Loucy (cell line): ENCODE measurements around the gene FGGY.
A peak's percentile ranks its signal among the peaks of the same experiment; 100 is the strongest.

Experiments used
- H2AFZ ChIP-seq: fragments of 200-600 bp; sonication (generic); 2 replicates; pipeline ENCODE4 v1.6.0; 2016; ENCODE audit warnings: antibody characterized with exemption, mild to moderate bottlenecking, low read length, moderate library complexity
- H3F3A ChIP-seq: fragments of 200-600 bp; 2 replicates; pipeline ENCODE4 v1.6.0; 2016; ENCODE audit warnings: antibody characterized with exemption, low read depth, mild to moderate bottlenecking
- H3K27me3 ChIP-seq: fragments of 200-600 bp; sonication (generic); 2 replicates; pipeline ENCODE4 v1.6.1; 2014; ENCODE audit warnings: low read length, mild to moderate bottlenecking; ENCODE audit not compliant: insufficient read depth, poor library complexity, severe bottlenecking
- H3K36me3 ChIP-seq: fragments of 200-600 bp; sonication (generic); 2 replicates; pipeline ENCODE4 v1.6.1; 2016; ENCODE audit warnings: low read length; ENCODE audit not compliant: insufficient read depth
- H3K4me1 ChIP-seq: fragments of 200-600 bp; sonication (generic); 2 replicates; pipeline ENCODE4 v1.5.1; 2014; ENCODE audit warnings: low read length, mild to moderate bottlenecking; ENCODE audit not compliant: insufficient read depth, poor library complexity, severe bottlenecking
- H3K4me2 ChIP-seq: fragments of 200-600 bp; sonication (generic); 2 replicates; pipeline ENCODE4 v1.6.0; 2014; ENCODE audit warnings: antibody characterized with exemption, low read length, low read depth, mild to moderate bottlenecking; ENCODE audit not compliant: poor library complexity, severe bottlenecking
- H3K4me3 ChIP-seq: fragments of 200-600 bp; sonication (generic); 2 replicates; pipeline ENCODE4 v1.5.1; 2014; ENCODE audit warnings: low read length, mild to moderate bottlenecking, mixed read lengths; ENCODE audit not compliant: poor library complexity, severe bottlenecking
- H3K79me2 ChIP-seq: fragments of 200-600 bp; sonication (generic); 2 replicates; pipeline ENCODE4 v1.6.1; 2014; ENCODE audit warnings: low read length; ENCODE audit not compliant: insufficient read depth
- H3K9ac ChIP-seq: fragments of 200-600 bp; sonication (generic); 2 replicates; pipeline ENCODE4 v1.6.0; 2014; ENCODE audit warnings: mild to moderate bottlenecking, low read depth, low read length, moderate library complexity; ENCODE audit not compliant: poor library complexity, severe bottlenecking
- H3K9me2 ChIP-seq: fragments of 200-600 bp; sonication (generic); replicated peaks from 2 replicates; pipeline ENCODE4 v1.6.1; 2016; ENCODE audit warnings: low read depth, low read length, mixed read lengths
- H3K9me3 ChIP-seq: fragments of 200-600 bp; sonication (generic); 2 replicates; pipeline ENCODE4 v1.6.1; 2014; ENCODE audit warnings: mild to moderate bottlenecking, antibody characterized with exemption, low read length, low read depth; ENCODE audit not compliant: insufficient read depth
- H4K20me1 ChIP-seq: fragments of 200-600 bp; sonication (generic); 2 replicates; pipeline ENCODE4 v1.6.0; 2014; ENCODE audit warnings: antibody characterized with exemption, low read length, mild to moderate bottlenecking; ENCODE audit not compliant: insufficient read depth, poor library complexity, severe bottlenecking
- CTCF ChIP-seq: fragments of 200-600 bp; sonication (generic); conservative IDR thresholded peaks from 2 replicates; pipeline ENCODE4 v1.5.1; 2014; ENCODE audit warnings: mild to moderate bottlenecking, antibody characterized with exemption, low read length
- EZH2phosphoT487 ChIP-seq: fragments of 200-600 bp; IDR thresholded peaks from 2 replicates; pipeline ENCODE4 v1.6.1; 2018; ENCODE audit warnings: antibody characterized with exemption, mild to moderate bottlenecking, moderate library complexity, borderline replicate concordance

The FGGY gene

GRCh38 chr1:59317343-59317742, 20.4 kb downstream of the FGGY start:
- Histone ChIP-seq H3K4me2 (peak overlapping the region; percentile 52), H3K4me1 (peaks cover 48% of the 10 kb centered on the region)

GRCh38 chr1:59317780-59318179, 20.9 kb downstream of the FGGY start:
- H3K9me2 ChIP-seq = no peaks in the 10 kb centered on the region
- no peaks in the 10 kb centered on the region for H3K9me3 ChIP-seq
- H3F3A ChIP-seq = no peaks in the 10 kb centered on the region
- H2AFZ ChIP-seq = no peak overlapping the region
- H3K4me3 ChIP-seq = no peak overlapping the region
- H3K9ac ChIP-seq = no peak overlapping the region
- no peak overlapping the region for H3K4me2 ChIP-seq
- no peaks in the 10 kb centered on the region for H3K27me3 ChIP-seq
- TF ChIP-seq EZH2phosphoT487 (no peak), CTCF (no peak)
- no peaks in the 10 kb centered on the region for H3K36me3 ChIP-seq
- H3K79me2 ChIP-seq = no peaks in the 10 kb centered on the region
- H4K20me1 ChIP-seq = no peaks in the 10 kb centered on the region
- H3K4me1 ChIP-seq = peaks cover 48% of the 10 kb centered on the region

More at GRCh38 chr1:59317343-59317742, 20.4 kb downstream of the FGGY start:
- Histone ChIP-seq H3K9me2 (no peaks in the 10 kb centered on the region), H4K20me1 (no peaks in the 10 kb centered on the region), H2AFZ (0 out of 2 replicates have a peak overlapping the region, but pooled peaks have one; percentile 16), H3K27me3 (no peaks in the 10 kb centered on the region), H3F3A (no peaks in the 10 kb centered on the region), H3K36me3 (no peaks in the 10 kb centered on the region), H3K4me3 (no peak overlapping the region), H3K9ac (peak overlapping the region; percentile 4), H3K9me3 (no peaks in the 10 kb centered on the region), H3K79me2 (no peaks in the 10 kb centered on the region)
- no peak for TF ChIP-seq EZH2phosphoT487
- TF ChIP-seq CTCF = no peak

- peaks cover 48% of the 10 kb centered on the region for H3K4me1 ChIP-seq
- no peak overlapping the region for H3K9ac ChIP-seq
- H3K9me2 ChIP-seq = no peaks in the 10 kb centered on the region
- H3K36me3 ChIP-seq = no peaks in the 10 kb centered on the region
- no peak overlapping the region for H3K4me3 ChIP-seq
- TF ChIP-seq EZH2phosphoT487 (no peak), CTCF (no peak)
- H3K27me3 ChIP-seq = no peaks in the 10 kb centered on the region
- H2AFZ ChIP-seq = no peak overlapping the region
- no peaks in the 10 kb centered on the region for H3K79me2 ChIP-seq
- peak overlapping the region; percentile 15 for H3K4me2 ChIP-seq
- no peaks in the 10 kb centered on the region for H4K20me1 ChIP-seq
- no peaks in the 10 kb centered on the region for H3F3A ChIP-seq
- H3K9me3 ChIP-seq = no peaks in the 10 kb centered on the region
Observed at GRCh38 chr1:59318271-59318860, 21.5 kb downstream of the FGGY start.
